Hindlimb muscle (tissue), 1 donor: ENCODE data around the gene HNRNPA2B1. TPM values are rescaled to one million over a fixed set of nuclear protein-coding genes. Genes with fewer than 3 reads are reported as not detected.

Experiments used
- DNase-seq: peaks from one replicate; pipeline ENCODE4 v3.0.0-alpha.2; 2013
- polyA plus RNA-seq: library from polyadenylated mRNA; unstranded; fragments of 120-200 nt; gene quantifications from one replicate; pipeline ENCODE4 v1.2.1, GENCODE V29; 2013; ENCODE audit not compliant: insufficient read length

Gene HNRNPA2B1
- polyA plus RNA-seq, result 635 TPM

DNA sequence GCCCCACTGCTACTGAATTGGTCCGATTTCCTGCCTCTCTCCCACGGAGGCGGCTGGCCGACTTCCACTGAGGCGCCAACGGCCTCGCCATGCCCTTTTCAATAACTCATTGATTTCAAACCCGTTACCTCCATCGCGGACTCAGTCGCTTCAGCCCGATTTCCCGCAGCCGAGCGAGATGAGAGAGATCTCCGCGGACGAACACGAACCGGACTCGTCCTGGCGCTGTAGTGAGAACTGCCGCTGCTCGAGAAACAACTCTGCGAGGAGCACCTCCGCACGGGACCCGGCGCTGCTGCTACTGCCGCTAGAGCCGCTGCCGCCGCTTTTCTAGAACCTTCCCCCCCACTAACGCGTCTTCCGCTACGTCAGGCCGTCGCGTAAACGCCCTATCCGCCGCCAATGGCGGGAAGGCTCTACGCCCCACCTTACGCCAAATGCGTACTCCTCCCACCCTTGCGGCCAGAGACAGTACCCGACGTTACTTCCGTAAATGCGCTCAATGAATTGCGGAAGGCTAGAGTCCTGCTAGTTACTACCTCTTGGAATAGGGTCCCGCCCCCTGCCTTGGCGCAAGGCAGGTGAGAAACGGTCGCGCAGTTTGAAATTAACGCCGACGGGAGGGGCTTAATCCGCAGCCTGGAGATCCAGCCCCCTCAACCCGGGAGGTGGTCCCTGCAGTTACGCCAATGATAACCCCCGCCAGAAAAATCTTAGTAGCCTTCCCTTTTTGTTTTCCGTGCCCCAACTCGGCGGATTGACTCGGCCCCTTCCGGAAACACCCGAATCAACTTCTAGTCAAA, at the start of gene HNRNPA2B1:
Gene HNRNPA2B1, minus strand, starts transcription at position 303 of the 803 bp plus-strand sequence. Its CDS starts 169 bp downstream, at position 134.
- DNase-seq, result peak; percentile 99

DNA sequence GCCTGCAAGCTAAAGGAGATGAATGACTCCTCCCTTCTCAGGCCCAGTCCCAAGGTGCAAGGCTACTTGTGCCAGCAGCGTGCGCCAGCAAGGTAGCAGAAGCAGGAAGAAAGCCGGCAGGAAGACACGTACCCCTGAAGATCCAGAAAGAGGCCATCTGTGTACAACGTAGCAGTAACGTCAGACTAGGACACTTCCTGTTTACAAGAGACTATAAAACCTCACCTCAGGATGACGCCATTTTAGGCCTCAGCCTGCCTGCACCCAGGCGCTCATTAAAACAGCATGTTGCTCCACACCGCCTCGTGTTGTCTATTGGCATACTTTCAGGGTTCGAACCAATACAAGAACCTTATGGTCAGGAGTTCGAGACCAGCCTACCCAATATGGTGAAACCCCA, 49.7 kb upstream of the HNRNPA2B1 start:
- no peak for DNase-seq

DNA sequence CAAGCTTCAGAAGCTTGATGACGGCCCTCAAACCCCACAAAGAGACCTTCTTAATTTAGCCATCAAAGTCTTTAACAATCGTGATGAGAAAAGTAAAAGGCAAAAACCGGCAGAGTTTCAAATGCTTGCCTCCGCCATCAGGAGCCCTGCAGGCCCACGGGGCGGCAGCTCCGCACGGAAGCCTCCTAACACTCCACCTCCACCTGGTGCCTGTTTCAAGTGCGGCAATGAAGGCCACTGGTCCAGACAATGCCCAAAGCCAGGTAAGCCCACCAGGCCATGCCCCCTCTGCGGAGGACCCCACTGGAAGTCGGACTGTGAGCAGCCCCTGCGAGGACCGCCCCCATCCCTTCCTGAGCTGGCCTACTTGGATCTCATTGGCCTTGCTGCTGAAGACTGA, 44.6 kb upstream of the HNRNPA2B1 start:
- DNase-seq, result no peak

DNA sequence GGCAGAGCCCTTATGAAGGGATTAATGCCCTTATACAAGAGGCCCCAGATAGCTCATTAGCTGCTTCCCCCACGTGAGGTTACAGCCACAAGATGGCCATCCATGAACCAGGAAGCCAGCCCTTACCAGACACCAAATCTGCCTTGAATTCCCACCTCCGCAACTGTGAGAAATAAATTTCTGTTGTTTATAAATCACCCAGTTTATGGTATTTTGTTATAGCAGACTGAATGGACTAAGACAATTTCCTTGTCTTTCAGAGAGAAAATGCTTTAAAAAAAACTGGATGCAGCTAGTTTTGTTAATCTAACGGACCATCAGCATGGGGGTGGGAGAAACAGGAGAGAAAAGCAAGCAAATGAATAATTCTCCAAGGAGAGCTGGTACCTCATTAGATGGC, 37.5 kb upstream of the HNRNPA2B1 start:
- DNase-seq, result no peak

DNA sequence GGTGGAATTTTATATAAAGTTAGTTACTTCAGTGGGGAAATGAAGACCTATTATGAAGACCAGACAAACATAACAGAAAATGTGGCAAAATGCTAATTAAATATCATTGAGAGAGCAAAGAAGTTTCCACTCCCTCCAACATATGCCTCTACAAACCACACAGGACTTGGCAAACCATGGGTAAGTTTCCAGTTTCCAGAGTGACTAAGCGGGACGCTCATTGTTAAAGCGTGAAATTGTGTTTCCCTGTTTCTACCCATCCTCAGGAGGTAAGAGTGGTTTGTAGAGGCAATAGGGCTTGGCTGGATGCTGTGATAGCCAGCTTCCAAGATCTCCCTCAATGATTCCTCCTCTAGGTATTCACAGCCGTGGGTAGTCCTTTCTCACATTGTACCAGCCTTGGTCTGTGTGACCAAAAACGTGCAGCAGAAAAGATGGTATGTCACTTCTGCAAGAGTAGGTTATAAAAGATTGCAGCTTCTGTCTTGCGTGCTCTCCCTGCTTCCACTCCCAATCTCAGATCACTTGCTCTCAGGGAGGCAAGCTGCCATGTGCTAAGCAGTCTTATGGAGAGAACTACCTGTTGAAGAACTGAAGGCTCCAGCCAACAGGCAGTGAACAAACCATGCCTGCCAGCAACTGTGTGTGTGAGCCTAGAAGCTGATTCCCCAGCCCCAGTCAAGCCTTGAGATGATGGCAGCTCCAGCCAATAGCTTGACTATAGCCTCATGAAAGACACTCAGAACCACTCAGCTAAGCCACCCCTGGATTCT, 36.7 kb upstream of the HNRNPA2B1 start:
- no peak for DNase-seq

DNA sequence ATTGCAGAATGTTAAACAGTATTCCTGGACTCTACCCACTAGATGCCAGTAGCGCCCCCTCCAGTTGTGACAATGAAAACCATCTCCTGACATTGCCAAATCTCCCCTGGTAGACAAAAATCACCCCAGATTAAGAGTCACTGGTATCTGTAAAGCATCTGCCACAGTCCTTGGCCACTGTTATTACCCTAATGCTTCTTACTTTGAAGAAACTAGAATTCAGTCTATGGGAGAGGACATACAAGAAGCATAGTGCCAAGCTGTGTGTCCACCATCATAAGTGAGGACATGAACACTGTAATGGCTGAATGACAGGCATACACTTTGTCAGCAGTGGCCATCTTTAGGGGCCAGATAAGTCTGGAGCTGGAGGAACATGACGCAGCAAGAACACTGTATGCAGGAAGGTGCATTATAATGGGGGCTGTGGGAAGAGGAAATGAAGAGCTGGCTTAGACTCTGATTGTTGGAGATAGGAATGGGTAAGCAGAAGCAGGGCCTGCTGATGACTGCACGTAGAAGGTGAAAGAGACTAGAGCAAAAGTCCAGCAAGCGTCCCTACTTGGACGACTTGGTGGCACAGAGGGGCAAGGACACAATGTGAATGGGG, 33.5 kb upstream of the HNRNPA2B1 start:
- DNase-seq, result no peak

DNA sequence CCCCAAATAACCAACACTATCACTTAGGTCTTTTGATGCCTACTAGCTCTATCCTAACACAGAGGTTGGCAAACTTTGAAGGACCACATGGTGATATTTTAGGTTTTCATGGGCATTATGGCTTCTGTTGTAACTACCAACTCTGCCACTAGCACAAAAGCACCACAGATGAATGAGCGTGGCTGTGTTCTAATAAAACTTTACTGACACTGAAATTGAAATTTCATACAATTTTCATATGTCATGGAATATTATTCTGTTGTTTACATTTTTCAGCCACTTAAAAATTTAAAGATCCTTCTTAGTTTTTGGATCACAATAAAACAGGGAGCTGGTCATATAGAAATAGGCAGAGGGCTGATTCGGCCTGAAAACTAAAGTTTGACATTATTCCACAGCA, 27.4 kb upstream of the HNRNPA2B1 start:
- DNase-seq, result no peak

DNA sequence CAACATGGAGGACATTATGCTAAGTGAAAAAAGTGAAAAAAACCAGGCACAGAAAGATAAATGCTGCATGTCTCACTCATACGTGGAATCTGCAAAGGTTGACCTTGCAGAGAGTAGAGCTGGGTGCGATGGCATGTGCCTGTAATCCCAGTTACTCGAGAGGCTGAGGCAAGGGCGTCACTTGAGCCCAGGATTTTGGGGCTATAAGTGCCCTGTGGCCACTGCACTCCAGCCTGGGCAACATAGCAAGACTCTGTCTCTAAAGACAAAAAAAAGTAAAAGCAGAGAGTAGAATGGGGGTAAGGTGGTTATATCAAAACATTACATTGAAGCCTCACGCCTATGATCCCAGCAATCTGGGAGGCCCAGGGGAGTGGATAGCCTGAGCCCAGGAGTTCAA, 23.8 kb upstream of the HNRNPA2B1 start:
- DNase-seq, result no peak

DNA sequence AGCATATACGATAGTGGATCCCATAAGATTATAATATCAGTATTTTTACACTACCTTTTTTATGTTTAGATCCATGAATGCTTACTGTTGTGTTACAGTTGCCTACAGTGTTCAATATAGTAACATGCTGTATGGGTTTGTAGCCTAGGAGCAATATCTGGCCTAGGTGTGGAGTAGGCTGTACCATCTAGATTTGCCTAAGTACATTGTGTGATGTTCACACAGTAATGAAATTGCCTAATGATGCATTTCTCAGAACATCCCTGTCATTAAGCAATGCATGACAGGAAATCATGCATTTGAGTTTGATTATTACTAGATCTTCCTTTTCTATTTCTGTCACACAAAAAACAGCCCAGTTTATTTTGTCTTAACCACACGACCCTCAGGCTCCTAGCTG, 15.5 kb upstream of the HNRNPA2B1 start:
- DNase-seq, result no peak

DNA sequence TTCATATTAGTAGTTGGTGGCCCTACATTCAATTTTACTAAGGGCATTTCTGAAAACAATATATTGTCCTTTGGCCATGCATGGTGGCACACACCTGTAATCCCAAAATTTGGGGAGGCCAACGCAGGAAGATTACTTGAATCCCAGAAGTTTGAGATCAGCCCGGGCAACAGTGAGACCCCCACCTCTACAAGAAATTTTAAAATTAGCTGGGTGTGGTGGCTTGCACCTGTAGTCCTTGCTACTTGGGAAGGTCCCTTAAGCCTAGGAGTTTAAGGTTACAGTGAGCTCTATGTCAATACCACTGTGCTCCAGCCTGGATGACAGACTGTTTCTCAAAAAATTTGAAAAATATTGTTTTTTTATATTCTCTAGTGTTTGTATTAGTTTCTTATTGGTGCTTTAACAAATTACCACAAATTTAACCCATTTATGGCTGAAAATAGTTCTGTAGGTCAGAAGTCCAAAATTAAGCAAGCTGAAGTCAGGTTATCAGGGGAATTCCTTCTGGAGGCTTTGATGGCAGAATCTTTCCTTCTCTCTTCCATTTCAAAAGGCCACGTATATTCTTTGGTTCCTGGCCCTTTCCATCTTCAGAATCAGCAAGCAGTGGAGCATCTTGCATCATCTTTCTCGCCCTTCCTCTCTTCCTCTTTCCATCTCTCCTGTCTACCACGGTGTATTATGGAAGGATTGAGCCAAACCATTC, 13.4 kb upstream of the HNRNPA2B1 start:
- DNase-seq, result no peak

DNA sequence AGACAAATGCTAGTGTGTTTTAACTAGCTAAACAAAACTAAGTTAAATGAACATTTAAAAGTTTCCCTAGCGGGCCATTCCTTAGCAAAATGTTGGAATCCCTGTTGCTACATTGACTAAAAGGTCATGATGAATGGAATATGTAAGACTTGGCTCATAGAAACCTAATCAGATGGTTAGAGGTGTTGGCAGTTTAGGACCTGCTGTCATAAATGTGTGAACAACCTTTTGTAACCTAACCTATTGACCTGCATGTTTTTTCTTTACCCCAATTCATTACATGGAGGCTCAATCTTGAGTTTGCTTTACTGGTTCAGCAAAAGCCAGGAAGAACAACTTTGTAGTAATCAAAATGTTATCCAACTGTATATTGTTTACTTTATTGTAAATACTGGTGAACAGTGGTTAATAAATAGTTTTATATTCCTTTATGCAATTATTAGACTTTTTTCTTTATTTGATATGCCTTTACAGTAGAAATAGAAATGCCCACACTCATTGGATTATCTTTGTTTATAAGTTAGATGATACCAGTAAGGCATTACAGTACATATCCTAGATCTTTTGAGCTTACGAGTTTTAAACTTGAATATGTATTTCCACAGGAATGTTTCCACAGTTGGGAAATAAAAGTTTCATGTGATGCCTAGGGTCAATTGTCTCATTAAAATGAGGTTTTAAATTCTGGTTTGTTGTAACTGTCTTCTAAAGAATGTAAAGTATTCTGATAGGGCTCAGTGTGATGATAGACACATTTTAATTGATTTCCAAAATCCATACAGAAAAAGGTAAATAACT, 12.6 kb upstream of the HNRNPA2B1 start:
- no peak for DNase-seq

DNA sequence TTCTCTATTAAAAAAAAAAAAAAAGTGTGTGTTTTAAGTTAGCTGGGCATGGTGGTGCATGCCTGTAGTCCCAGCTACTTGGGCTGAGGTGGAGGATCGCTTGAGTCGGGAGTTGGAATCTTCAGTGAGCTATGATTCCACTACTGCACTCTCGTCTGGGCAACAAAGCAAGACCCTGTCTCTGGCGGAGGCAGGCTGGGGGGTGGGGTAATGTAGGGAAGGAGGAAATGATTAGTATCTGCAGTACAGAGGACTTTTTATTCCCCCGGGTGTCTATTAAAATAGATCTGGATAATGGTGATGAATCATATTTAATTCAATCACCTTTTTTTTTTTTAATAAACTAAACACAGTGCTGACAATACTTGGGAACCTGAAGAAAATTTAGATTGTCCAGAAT, 7.5 kb upstream of the HNRNPA2B1 start:
- DNase-seq, result no peak

DNA sequence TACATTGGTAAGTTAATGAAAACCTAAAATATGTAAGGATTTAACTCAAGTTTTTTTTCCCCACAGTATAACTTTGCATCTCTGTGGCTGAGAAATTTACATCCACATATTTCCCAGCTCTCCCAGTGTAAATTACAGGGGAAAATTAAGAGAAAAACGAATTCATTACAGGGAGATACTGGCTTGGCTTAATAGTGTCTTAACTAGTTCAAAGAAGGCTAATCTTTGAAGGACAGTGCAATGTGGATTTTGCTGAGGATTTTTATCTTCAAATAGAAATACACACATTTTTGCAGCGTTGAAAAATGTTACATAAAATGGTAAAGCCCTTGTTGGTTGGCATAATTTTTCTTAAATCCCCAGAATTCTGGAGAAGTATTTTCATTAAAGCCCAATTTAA, 2.5 kb upstream of the HNRNPA2B1 start:
- DNase-seq, result no peak

DNA sequence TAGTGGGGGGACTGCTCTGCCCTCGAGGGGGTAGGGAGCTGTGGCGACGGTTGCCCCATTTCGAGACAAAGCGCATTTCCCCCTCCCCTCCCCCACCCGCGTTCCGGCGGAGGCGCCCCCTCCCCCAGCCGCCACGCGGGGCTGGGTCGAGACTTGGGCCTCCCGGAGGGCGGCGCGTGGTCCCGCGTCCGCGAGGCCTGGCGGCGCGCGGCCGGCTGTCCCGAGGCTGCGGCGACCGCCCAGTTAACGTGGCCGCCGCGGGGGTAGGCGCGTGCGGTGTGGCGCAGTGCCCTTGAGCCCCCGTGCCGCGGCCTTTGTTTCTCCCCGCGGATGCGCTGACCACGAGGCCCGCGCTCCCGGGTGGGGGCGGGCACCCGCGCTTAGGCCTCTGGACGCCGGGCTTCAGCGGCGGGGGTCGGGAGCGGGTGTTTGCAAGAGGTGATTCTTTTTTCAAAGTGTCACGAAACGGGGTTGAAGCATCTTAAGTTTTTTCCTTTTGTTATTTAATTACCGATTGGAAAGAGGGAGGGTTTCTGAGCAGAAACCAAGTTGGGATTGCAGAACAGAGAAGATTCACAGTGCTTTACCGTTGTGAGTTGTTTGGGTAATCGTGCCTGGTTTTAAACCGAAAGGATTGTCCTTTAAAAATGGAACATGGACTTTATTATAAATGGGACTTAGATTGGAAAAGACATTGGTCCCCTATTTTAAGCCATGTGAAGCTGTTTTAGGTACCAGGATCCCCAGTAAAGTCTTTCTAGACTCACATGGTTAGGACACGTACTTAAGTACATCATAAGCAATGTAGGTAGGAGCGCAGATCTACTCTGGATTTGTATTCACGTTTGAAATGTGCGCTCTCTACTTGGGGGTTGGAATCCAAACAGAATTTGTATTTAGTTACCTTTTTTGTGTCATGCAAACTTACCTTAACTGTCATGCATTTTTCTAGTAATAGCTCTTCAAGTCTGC, 1.8 kb upstream of the HNRNPA2B1 start:
- DNase-seq, result peak; percentile 70

DNA sequence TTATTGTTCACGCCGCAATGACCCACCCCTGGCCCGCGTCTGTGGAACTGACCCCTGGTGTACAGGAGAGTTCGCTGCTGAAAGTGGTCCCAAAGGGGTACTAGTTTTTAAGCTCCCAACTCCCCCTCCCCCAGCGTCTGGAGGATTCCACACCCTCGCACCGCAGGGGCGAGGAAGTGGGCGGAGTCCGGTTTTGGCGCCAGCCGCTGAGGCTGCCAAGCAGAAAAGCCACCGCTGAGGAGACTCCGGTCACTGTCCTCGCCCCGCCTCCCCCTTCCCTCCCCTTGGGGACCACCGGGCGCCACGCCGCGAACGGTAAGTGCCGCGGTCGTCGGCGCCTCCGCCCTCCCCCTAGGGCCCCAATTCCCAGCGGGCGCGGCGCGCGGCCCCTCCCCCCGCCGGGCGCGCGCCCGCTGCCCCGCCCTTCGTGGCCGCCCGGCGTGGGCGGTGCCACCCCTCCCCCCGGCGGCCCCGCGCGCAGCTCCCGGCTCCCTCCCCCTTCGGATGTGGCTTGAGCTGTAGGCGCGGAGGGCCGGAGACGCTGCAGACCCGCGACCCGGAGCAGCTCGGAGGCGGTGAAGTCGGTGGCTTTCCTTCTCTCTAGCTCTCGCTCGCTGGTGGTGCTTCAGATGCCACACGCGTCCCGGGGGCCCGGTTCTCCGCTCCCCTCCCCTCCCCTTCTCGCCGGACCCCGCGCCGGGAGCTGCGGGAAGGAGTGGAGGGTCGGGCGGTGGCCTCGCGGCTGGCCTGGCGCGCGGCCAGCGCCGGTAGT, 887 bp upstream of the HNRNPA2B1 start, which contains the start of gene CBX3:
Gene CBX3, plus strand, starts transcription at position 499 of the 772 bp plus-strand sequence. CDS start 1,254 bp downstream, outside the sequence.
- no peak for DNase-seq

DNA sequence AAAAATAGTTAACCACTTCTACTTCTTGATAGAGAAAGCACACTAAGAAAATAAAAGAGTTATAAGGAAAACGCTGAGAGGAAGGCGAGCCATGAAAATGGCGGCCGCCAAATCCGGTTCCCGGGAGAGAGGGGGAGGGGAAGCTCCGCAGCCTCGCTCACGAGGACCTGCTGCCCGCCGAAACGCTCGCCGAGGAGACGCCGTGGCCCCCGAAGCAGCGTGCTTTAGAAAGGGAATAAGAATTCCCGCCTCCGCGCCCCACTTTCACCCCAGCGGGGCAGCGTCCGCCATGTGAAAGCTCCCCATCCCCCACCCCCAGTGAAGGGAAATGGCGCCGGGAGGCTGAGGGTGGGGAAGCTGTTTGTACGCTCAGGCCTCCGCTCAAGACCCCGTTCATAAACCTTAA, 505 bp downstream of the HNRNPA2B1 start:
- peak; percentile 81 for DNase-seq

DNA sequence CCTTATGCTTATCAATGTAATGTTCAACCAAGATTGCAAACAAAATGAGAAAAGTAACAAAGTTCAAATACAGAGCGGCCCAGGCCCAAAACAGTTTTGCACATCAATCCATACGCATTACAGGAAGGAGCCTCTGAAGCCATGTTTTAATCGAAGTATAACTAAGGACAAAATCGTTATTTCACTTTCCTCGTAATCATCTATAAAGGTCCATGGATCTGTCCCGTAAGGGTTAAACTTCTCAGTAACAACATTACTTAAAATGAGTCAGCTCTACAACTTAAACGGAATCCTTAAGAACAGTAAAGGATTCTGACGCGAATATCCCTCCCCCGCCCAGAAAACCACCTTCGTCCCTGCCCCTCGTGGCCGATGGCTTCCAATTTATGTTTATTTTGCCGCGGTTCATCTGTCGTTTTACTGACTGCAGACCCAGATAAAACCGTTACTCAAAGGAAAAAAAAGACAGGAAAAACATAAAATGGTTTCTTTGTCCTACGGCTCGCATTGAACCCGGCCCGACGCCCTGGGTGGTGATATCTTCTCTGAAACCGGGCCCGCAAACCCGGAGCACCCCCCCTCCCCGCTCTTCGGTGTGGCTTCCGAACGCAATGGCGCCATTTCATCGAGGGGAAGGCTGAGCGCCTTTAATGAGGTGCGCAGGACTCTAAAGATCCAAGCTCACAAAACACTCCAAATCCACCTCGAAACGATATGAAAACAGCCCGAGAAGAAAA, 1.1 kb downstream of the HNRNPA2B1 start:
- DNase-seq, result peak; percentile 79

DNA sequence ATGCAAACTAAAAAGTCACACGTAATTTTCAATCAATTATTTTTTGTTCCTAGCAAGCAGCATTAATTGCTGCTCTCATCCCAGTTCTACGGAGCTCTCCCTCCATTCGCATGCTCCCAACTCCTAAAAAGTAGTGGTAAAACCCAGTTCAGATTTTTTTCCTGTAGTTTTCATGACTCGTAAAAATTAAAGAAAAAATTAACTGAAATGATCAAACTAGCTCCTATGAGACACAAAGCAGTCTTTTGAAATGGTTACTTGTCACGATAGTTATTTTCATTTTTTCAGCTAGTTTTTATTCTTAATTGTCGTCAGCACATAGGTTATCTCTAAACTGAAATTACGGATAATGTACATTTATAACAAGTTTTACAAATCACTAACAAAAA, 1.8 kb downstream of the HNRNPA2B1 start:
- DNase-seq, result no peak
